Activated T-helper 1 cell treated with Interleukin-2 at 50 U/mL for 16 hours (primary cell): Measurements from ENCODE around the gene ANK3.

Source experiments
- DNase-seq: peaks from one replicate; pipeline ENCODE4 v3.0.0-alpha.2; 2020; ENCODE audit warnings: low read depth

The ANK3 gene

DNA sequence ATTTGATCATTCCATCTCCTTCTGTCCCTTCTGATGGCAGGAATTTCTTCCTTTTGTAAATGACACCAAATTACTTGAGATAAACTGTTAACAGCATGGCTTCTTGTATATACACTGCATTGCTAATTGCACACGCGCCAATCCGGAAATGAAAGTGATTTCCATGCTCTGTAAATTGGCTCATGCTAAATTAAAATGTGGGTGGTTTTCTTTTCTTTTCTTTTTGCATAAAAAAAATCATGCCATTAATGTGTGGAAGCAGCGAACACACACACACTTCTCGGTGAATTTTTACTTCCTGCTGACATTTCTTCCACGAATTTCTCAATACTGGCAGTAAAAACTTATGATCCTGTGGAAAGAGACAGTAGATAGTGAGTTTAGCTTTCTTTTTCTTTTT is 360.2 kb downstream of the ANK3 start:
- no peak for DNase-seq

DNA sequence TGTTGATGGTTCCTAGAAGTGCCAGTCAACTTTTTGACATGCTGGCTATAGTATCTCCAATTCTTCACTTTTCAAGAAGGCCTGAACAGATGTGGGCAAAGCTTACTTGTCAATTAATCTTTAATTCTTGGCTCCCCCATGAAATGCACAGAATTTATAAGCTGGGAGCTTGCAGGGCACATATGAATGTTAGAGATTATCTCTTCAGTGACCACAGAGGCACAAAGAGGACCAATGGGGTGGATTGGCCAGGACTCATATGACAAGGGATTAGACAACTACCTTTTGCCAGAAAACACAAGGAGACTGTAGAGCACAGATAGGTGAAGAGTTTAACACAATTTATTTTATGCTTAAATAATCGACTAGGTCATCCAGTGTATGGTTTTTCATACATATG is 361.6 kb downstream of the ANK3 start:
- no peak for DNase-seq

DNA sequence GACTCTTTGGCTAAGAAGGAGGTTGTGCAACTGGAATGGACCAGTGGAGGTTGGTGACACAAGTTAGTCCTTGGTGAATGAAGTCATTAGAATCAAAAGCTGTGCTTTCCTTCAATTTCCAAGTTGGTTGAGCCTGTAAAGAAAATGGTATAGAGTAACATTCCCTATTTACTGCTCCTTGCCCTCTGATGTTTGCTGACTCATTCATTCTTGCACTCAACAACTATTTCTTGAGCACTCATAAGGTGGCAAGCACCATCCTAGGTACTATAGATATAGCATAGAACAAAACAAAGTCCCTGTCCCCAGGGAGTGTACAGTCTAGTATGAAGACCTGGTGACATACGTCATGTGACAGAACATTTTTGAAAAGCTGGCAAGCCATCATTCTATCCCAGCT is 364.4 kb downstream of the ANK3 start:
- DNase-seq = no peak

DNA sequence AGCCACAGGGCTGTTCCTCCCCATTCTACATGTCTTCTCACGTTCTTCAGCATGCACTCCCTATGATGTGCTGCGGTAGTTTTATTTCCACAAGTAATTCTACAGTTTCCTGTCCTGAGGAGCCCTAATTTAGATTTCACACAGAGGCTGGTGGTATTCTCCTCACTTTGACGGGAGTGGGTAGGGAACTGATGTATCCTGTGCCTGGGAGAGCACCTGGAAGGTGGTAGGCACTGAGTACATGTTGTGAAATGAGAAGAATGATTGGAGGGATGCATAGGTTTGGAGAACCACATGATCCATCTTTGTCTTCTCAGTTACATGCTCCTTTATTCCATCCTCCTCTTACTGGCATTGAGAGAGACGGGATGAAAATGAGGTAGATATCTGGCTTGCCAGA is 365.2 kb downstream of the ANK3 start:
- DNase-seq = no peak

DNA sequence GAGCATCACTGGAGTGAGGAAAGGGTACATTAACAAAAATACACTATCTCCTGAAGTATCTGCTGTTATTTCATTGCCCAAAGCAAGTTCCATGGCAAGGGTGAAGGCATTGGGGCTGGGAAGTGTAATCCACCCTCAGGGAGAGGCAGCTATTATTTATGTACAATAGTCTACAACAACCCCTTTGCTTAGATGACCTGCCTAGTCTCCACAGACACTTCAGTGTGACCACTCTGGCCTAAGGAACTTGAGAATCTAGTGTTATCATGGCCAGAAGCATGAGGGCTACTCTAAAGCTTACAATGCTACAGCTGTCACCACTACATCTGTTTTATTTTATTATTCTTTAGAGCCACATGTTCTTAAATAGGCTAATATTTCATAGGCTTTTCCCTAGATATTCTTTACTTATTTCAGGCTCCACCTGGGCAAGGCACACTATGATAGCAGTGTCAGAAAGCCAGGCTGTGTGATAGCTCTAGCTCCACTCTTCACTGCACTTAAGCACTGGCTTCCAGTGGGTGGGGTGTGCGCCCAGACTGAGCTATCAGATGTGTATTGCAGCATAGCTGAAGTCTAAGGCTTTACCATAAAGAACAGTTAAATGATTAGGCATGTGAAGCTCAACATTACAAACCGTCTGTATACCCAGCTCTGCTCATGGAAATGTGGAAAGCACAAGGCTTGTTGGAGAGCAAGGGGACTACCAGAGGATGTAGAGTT is 366.4 kb downstream of the ANK3 start:
- no peak for DNase-seq

DNA sequence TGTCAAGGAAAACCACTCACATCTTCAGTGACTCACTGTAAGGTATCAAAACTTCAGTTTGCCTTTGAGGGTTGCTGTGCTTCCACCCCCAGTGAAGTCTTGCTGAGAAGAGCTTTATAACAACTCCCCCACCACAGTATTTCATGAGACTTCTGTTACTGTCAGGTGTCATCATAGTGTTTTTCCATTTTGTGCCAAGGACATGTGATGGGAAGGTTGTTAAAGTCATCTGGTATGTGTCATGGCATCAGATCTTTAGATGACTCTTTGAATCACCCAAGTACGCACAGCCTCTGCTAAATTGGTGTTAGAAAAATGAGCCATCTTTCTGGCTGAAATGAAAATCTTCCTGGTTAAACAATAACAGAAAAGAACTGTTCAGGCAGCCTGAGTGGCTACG is 368.3 kb downstream of the ANK3 start:
- no peak for DNase-seq

DNA sequence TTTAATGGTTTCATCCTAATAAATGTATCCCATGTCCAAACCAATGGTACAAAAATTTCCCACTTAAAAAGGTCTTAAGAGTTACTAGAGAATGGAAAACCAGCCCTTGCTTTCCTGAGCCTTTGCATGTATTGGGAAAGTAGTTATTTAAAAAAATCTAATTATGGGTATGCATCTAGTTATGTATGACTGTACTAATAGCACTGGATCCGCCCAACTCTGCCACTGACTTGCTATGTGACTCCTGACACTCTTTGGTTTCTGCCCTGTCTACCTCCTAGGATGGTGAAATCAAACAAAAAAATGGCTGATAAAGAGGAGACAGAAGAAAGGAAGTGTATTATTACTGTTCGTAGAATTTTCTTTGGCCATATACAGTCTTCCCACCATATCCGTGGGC is 372.9 kb downstream of the ANK3 start:
- DNase-seq = no peak

DNA sequence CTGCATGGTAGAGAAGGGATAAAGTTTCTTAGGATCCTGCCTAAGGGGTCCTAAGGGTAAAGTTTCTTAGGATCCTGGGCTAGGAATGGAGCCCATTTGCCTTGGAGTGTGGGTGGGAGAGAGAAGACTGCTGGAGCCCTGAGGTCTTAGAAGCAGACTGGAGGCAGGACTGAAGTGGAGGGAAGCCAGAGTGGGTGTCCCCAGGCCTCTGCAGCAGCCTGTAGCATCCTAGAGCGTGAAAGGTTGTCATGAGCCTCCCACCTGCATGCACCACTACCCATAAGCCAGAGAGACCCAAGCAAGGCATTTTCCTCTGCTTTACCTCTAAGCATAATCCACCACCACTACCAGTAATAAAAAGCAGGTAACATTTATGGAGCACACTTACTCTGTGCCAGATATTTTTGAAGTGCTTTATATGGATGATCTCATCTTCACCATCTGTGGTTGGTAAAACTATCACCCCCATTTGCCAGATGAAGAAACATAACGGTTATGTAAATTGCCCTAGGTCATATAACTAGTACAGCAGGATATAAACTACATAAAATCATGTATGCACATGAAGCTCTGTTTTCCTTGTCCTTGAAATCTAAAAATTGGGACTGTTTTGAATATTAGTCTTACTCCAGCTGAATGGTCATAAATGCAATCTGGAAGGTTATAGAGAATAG is 379.8 kb downstream of the ANK3 start:
- DNase-seq = no peak

DNA sequence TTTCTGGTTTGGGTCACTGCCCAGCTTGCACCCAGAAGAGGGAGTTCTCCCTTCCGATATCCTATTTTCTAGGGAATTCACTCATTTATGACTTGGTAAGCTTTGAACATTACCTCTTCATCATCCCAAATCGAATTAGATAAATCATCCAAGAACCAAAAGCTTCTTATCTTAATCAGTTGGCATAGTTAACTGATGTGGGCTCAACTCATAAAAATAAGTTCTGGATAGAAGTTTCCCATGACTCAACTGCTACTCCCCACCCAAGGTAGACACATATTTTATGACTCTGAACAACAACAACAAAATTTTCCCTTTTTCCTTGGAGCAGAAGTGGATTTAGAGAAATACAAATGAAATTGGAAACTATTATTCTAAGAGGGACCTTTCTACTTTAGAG is 380.4 kb downstream of the ANK3 start:
- no peak for DNase-seq

DNA sequence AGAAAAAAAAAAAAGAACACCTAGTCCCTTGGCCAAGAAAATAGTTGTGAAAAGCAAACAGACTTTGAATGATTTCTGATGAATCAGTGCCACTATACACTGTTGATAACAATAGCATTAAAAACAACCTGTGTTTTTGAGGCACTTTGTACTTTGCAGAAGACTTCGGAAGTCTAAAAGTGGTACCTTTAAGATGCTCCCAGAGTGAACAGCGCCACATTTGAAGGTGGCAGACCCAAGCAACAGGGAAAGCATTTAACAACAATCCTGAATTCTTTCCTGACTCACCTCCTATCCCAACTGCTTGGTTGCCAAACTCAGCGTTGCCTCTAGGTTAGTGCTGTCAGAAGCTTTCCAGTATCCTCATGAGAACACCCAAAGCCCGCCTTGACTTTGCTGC is 380.9 kb downstream of the ANK3 start:
- no peak for DNase-seq

DNA sequence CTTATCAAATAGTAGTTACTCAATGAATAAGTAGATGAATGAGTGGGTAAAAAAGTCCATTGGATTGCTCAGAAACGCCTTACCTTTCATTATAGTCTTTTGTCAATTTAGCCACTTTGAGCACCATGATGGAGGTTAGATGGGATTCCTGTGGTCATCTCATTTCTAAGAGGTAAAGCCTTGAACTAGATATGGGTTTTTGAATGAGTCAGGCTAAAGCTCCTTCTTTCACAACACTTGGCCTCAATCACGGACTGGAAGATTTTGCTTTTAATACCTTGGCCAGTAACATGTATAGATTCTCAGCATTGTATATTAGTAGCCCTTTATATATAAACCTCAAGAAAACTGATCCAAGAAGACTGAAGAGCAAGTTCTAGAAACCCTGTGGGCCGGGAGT is 383.6 kb downstream of the ANK3 start:
- no peak for DNase-seq

DNA sequence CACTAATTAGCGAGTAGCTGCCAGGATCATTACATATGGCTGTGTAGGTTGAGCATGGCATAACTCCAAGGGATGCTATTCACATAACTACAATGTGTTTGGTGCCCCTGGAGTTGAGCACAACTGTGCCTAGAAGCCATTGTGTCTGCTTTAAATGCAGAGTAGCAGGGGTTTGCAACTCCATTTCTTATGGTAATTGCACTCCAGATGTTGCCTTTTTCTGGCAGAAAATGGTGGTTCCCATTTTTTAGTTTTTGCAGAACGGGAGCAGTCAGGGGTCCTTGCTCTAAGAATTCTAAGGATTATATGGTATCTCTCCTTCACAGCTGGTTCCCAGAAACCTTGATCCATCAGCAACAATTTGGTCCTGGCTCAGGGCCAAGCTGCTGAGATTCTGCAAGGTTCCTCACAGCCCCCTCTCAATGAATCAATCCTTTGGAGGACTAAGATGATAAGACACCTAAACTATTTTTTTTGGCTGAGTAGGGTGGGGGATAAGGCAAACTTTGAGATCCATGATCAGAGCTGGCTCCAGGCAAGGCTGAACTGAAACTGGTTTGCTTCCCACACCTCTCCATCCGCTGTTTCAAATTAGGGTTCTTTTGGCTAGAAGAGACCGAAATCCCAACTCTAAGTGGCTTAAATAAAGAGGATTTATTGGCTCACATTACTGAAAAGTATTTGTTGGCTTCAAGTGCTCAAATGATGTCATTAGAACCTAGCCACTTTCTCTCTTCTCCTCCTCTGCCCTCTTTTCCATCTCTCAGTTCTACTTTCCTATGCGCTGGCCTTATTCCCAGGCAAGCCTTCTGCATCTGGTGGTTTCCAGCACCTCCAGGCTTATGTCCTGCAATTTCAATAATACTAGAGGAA is 385.8 kb downstream of the ANK3 start:
- DNase-seq = no peak

DNA sequence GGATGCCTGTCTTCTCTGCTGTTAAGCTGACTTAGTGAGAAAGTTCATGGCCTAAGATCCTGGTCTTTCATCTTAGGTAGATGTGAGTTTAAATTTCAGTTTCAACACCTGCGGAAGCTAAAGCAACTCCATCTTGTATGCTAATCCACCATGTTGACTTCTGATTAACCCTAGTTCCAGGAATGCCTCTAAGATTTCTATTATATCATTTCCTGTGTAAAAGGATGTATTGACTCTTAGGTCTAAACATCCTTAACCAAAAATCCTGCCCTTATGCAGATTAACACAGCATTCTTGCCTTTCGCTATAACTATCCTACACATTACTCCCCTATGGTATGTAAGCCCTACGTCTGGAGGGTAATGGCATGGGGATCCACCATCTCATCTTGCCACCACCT is 388.9 kb downstream of the ANK3 start:
- DNase-seq = no peak

DNA sequence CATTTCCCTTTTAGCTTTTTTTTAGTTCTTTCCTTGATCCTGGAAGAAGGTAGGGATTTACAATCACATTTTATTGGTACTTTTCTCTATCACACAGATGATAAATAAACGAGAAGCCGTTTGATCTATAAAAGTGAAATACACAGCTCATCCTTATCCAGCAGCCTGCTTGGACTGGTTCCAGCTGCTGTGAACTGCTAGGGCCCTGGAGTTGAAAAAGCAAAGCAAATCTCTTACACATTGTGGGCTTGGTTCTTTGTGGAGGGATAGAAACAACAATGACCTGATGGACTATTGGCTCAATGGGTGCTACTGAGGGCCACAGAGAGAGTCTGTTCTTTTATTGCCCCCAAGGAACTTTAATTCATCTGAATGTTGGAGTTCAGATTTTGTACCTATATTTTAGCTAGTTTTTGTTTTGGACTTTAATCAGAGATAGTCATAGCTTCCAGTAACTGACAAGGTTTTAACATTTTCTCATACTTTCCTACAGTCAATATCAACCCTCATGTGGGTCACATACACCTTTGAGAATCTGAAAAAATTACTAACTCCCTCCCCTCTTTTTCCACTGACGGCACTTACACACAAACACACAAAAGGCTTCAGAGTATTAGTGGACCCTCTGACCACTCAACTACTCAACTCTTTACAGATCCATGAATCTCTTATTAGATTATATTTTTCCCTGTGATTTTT is 391.7 kb downstream of the ANK3 start:
- no peak for DNase-seq

DNA sequence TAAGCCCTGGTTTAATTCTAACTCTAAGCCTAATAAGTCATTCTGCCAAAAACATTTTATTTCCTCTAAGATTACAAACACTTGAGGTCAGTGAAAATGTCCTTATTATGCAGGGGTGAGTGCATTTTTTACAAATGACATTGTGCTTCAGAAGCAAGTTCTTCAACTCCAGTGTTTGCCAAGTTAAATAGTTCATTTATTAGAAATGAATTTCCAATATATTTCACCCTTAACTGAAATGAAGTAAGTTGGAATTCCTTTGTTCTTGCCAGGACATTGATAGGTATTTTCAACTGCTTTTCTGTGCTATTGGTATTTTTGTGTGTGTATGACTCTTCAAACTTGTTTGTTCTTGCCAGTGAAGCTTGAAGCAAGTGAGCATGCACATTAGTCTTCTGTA is 393.8 kb downstream of the ANK3 start:
- no peak for DNase-seq

DNA sequence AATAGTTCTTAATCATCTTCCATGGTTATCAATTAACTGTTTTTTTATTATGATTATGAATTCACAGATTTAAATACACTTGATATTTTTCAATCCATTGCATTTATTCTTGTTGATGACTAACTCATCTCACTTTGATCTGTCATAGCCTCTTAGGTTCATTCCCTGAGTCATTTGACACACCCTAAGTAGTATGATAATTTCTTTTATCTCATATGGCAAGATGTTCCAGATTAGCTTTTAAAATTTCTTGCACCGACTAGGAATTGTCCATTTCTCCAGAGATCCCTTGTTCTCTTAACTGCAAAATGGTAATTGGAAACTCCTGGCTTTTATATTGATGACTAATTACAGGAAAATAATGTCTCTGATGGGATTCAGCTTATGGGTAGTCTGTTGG is 395.7 kb downstream of the ANK3 start:
- no peak for DNase-seq

DNA sequence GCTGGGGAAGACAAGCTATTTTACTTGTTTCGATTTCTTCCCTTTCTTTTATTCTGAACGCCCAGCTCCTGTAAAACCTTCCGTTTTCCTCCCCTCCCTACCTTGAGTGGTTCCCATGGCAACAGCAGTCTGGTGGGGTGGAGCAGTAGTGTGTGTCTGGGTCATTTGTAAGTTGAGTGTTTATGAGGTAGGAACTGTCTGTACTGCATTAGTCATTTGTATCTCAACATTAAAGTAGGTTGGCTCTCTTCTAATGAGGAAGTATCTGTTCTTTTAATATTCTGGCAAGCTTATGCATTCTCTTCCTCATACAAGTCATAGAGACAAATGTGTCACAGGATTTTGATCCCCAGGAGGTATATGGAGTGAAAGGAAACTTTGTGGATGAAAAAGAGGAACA is 398.0 kb downstream of the ANK3 start:
- no peak for DNase-seq

DNA sequence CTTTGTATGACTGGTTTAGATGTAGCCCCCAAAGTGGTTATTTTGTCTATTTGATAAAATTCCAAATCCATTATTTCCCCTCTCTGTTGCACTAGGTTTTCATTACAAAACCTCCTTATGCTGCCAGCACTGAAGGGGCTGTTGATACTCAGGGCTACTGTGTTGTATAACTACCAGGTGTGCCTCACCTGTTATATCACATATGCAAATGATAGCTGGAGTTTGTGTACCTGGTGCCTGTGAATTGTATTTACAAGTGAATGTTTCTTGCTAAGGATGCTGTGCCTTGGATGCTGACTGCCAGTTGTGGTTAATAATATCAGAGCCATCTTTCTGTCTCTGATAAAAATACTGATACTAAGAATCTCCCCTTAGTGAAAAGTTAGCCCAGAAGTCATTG is 398.6 kb downstream of the ANK3 start:
- no peak for DNase-seq

DNA sequence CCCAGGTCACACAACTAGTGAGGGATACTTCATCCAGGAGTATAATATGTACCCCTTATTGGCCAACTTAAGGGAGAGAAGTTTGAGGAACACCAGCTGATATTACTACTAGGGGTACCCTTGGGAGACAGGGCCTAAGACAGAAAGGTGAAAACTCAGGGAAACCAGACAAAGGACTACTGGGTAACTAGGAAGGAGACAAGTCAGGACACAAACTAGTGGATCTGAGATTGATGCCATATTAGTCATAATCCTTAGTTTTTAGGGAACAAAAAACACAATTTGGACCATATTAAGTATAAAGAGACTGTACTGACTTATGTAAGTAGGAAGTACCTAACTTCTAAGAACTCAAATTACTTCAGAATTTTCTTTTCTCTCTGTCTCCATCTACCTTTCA is 404.0 kb downstream of the ANK3 start:
- DNase-seq = no peak

DNA sequence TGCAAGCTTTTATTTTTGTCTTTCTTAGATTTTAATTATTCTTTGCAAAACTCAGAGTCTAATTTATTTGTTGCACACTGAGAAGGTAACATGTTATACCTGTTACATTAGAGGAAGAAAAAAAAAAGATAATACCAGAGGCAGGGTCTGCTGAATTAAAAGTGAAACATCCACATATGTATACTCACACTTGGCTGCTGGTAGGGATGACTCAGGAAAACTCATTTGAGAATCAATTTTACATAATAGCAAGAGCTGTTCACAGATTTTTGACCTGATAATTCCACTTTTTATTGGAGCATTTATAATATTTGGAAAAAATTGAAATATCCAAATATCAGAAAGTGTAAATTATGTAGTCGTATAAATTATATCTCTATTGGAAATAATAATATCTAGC is 405.3 kb downstream of the ANK3 start:
- DNase-seq = no peak

DNA sequence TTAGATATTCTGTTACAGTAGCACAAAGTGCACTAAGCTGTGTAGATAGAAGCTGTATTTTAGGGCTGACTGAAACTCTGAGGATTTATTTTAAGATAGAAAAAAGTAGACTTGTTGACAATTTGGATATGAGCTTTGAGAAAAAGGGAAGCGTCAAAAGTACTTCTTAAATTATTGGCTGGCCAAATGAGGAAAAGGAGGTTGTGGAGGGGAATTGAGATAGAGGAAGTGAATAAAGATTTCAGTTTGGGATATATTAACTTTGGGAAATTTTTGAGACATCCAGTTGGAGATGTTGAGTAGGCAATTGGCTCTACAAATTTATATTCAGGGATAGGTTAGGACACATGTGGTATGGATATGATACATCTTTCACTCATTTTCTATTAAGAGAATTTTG is 409.3 kb downstream of the ANK3 start:
- no peak for DNase-seq

DNA sequence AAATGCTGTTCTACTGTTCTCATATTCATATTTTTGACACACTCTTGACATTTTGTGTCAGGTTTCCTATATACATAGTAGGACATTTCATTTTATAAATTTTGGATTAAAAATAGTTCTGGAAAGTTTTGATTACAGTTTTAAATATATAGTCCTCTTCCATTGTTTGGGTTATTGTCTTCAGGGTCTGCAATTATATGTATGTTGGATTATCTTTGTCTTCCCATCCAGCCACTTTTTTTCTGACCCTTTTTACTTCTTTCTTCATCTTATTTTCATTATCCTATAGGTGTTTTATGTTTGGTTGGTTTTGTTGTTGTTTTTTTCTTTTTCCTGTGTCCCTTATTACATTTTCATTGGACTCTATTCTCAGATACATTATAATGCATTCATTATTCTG is 412.2 kb downstream of the ANK3 start:
- DNase-seq = no peak

DNA sequence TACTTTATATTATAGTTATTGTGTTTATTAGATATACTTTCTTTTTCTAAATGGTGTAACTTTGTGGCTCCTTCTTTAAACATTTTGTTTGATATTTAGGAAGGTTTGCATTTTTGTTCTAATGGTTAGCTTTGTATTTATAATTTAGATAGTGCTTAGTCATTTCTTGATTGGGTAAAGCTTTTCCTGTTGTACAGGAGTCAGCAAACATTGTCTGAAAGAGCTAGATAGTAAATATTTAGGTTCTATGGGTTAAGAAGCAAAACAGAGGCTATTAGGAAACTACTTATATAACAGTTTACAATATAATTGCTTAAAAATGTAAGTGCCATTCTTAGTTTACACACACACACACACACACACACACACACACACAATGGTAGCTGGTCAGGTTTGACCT is 412.8 kb downstream of the ANK3 start:
- DNase-seq = no peak
